Upper lobe of left lung (tissue), 4 donors: ENCODE data around the gene PPL.

ENCODE experiments used
- EP300 ChIP-seq, 4 donors: sonication (generic); formaldehyde crosslinking; IDR thresholded peaks; one replicate each; pipeline ENCODE4 v1.5.1; 2017; ENCODE audit warnings: antibody characterized with exemption in 4 of 4, control low read depth in 2 of 4
- POLR2A ChIP-seq, 4 donors: fragments of 450-650 bp; IDR thresholded peaks; one replicate each; pipeline ENCODE4 v1.5.1; 2016 to 2017; ENCODE audit warnings: antibody characterized with exemption in 4 of 4, mild to moderate bottlenecking in 2 of 4
- POLR2AphosphoS5 ChIP-seq, 2 donors: sonication (generic); formaldehyde crosslinking; IDR thresholded peaks; one replicate each; pipeline ENCODE4 v1.5.1; 2017; ENCODE audit warnings: antibody characterized with exemption in 2 of 2
- TF ChIP-seq, protein P1 (sequence below), 6 experiments: fragments of 450-650 bp in 4 of 6; fragments of 200-600 bp in 2 of 6; sonication (generic) in 2 of 6; IDR thresholded peaks; one replicate each; pipeline ENCODE4 v1.5.1; 2016 to 2019; ENCODE audit warnings: antibody characterized with exemption in 6 of 6

DNA sequence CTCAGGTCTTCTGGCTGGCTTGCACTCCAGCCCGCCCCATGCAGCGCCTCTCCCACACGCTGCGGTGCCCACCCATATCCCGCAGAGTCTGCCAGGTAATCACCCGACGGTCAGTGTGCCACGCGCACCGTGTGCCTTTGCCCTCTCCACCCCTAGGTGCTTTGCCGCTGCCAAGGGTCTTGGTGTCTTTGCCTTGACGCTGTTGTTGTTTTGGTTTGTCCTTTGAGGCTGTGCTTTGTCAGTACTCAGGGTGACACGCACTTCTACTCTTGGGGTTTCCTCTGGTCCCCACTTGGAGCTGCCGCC lies 59.6 kb downstream of the PPL start:
- no peak for TF ChIP-seq POLR2AphosphoS5 (IDR thresholded peaks at IDR 0.05)
- TF ChIP-seq EP300 (IDR thresholded peaks at IDR 0.05): no peak
- TF ChIP-seq, protein P1, sequence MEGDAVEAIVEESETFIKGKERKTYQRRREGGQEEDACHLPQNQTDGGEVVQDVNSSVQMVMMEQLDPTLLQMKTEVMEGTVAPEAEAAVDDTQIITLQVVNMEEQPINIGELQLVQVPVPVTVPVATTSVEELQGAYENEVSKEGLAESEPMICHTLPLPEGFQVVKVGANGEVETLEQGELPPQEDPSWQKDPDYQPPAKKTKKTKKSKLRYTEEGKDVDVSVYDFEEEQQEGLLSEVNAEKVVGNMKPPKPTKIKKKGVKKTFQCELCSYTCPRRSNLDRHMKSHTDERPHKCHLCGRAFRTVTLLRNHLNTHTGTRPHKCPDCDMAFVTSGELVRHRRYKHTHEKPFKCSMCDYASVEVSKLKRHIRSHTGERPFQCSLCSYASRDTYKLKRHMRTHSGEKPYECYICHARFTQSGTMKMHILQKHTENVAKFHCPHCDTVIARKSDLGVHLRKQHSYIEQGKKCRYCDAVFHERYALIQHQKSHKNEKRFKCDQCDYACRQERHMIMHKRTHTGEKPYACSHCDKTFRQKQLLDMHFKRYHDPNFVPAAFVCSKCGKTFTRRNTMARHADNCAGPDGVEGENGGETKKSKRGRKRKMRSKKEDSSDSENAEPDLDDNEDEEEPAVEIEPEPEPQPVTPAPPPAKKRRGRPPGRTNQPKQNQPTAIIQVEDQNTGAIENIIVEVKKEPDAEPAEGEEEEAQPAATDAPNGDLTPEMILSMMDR (IDR thresholded peaks at IDR 0.05): no peak
- TF ChIP-seq POLR2A (IDR thresholded peaks at IDR 0.05): no peak
